Erythroblast (primary cell): Measurements from ENCODE around the gene ACTR1A.

Source experiments
- GATA1 ChIP-seq: IDR thresholded peaks from 2 replicates; pipeline ENCODE4 v1.6.1; 2011; ENCODE audit warnings: low read depth, mild to moderate bottlenecking, control low read depth, low read length, moderate library complexity
- POLR2A ChIP-seq: IDR thresholded peaks from 2 replicates; pipeline ENCODE4 v1.6.1; 2011; ENCODE audit warnings: mild to moderate bottlenecking, low read length

GRCh38 chr10:102511583-102512274, 9.2 kb upstream of the ACTR1A start:
- TF ChIP-seq POLR2A (no peak), GATA1 (no peak)
